Chondrocyte (in vitro differentiated cells): ENCODE data around the gene KLHDC7A. TPM values are rescaled to one million over a fixed set of nuclear protein-coding genes. Genes with fewer than 3 reads are reported as not detected.

Experiments used
- DNase-seq: peaks from one replicate; pipeline ENCODE4 v3.0.0; 2021; ENCODE audit warnings: mixed read lengths, low spot score
- H3K27ac Mint-ChIP-seq: one replicate; pipeline ENCODE4 v1.8.0; 2021; ENCODE audit warnings: mild to moderate bottlenecking, moderate library complexity, mixed read lengths; ENCODE audit not compliant: unreplicated experiment
- H3K27me3 Mint-ChIP-seq: 2 replicates; pipeline ENCODE4 v1.8.0; 2021; ENCODE audit warnings: low read depth, mixed read lengths
- H3K36me3 Mint-ChIP-seq: 2 replicates; pipeline ENCODE4 v1.8.0; 2021; ENCODE audit warnings: low read depth, mixed read lengths
- H3K4me1 Mint-ChIP-seq: 2 replicates; pipeline ENCODE4 v1.8.0; 2021; ENCODE audit warnings: low read depth, mild to moderate bottlenecking, mixed read lengths
- H3K4me3 Mint-ChIP-seq: one replicate; pipeline ENCODE4 v1.8.0; 2021; ENCODE audit warnings: mild to moderate bottlenecking, moderate library complexity, mixed read lengths; ENCODE audit not compliant: unreplicated experiment
- H3K9me3 Mint-ChIP-seq: 2 replicates; pipeline ENCODE4 v1.8.0; 2021; ENCODE audit warnings: low read depth, mixed read lengths
- CTCF ChIP-seq: fragments of 200-600 bp; sonication (generic); IDR thresholded peaks from 2 replicates; pipeline ENCODE4 v1.5.0; 2021; ENCODE audit warnings: antibody characterized with exemption, mild to moderate bottlenecking, moderate library complexity
- total RNA-seq: library from RNA; stranded (reverse); gene quantifications from 3 replicates; pipeline ENCODE4 v1.2.1, GENCODE V29; 2021

Gene KLHDC7A
- total RNA-seq, 1 donor from 2014 or later = 0.07 TPM

GRCh38 chr1:18481921-18482701 lies 1.4 kb downstream of the KLHDC7A start:
- H3K27me3 Mint-ChIP-seq = no peaks in the 10 kb centered on the region
- no peak overlapping the region for H3K27ac Mint-ChIP-seq
- H3K36me3 Mint-ChIP-seq = no peaks in the 10 kb centered on the region
- H3K9me3 Mint-ChIP-seq = no peaks in the 10 kb centered on the region
- TF ChIP-seq CTCF = no peak
- DNase-seq = peak; percentile 71
- H3K4me3 Mint-ChIP-seq = no peak overlapping the region
- peaks cover 6% of the 10 kb centered on the region for H3K4me1 Mint-ChIP-seq

- H3K4me3 Mint-ChIP-seq = no peak overlapping the region
- no peaks in the 10 kb centered on the region for H3K27me3 Mint-ChIP-seq
- H3K27ac Mint-ChIP-seq = no peak overlapping the region
- H3K4me1 Mint-ChIP-seq = peaks cover 6% of the 10 kb centered on the region
- no peaks in the 10 kb centered on the region for H3K9me3 Mint-ChIP-seq
- TF ChIP-seq CTCF = no peak
- H3K36me3 Mint-ChIP-seq = no peaks in the 10 kb centered on the region
- no peak for DNase-seq
Measured at GRCh38 chr1:18482721-18483425, 2.1 kb downstream of the KLHDC7A start.

GRCh38 chr1:18484276-18484675 lies 3.5 kb downstream of the KLHDC7A start:
- no peaks in the 10 kb centered on the region for H3K9me3 Mint-ChIP-seq
- H3K4me1 Mint-ChIP-seq = peaks cover 6% of the 10 kb centered on the region
- no peak overlapping the region for H3K27ac Mint-ChIP-seq
- H3K27me3 Mint-ChIP-seq = no peaks in the 10 kb centered on the region
- no peak for DNase-seq
- TF ChIP-seq CTCF = no peak
- no peaks in the 10 kb centered on the region for H3K36me3 Mint-ChIP-seq
- no peak overlapping the region for H3K4me3 Mint-ChIP-seq

GRCh38 chr1:18484721-18485120 lies 4.0 kb downstream of the KLHDC7A start:
- Mint-ChIP-seq H3K27me3 (no peaks in the 10 kb centered on the region), H3K9me3 (no peaks in the 10 kb centered on the region), H3K4me3 (no peak overlapping the region), H3K36me3 (no peaks in the 10 kb centered on the region), H3K4me1 (peaks cover 6% of the 10 kb centered on the region), H3K27ac (no peak overlapping the region)
- no peak for DNase-seq
- TF ChIP-seq CTCF = no peak

GRCh38 chr1:18485227-18485626 lies 4.5 kb downstream of the KLHDC7A start:
- H3K27ac Mint-ChIP-seq = no peak overlapping the region
- no peaks in the 10 kb centered on the region for H3K9me3 Mint-ChIP-seq
- no peak for TF ChIP-seq CTCF
- no peaks in the 10 kb centered on the region for H3K27me3 Mint-ChIP-seq
- H3K36me3 Mint-ChIP-seq = no peaks in the 10 kb centered on the region
- no peak overlapping the region for H3K4me3 Mint-ChIP-seq
- no peak for DNase-seq
- peaks cover 5% of the 10 kb centered on the region for H3K4me1 Mint-ChIP-seq
